Testis (tissue), 3 donors: Measurements from ENCODE around the gene PDE10A. TPM values are rescaled to one million over a fixed set of nuclear protein-coding genes. Genes with fewer than 3 reads are reported as not detected.

Source experiments
- DNase-seq: peaks from one replicate; pipeline ENCODE4 v3.0.0-alpha.2; 2019
- H3K27ac ChIP-seq, 2 donors: fragments of 200-600 bp; sonication (generic); one replicate each; pipeline ENCODE4 v1.5.1; 2019
- H3K27me3 ChIP-seq: fragments of 200-600 bp; sonication (generic); one replicate; pipeline ENCODE4 v1.5.1; 2019
- H3K36me3 ChIP-seq: fragments of 200-600 bp; sonication (generic); one replicate; pipeline ENCODE4 v1.5.1; 2017; ENCODE audit warnings: low read depth; ENCODE audit errors: missing control alignments
- H3K4me1 ChIP-seq: fragments of 200-600 bp; sonication (generic); one replicate; pipeline ENCODE4 v1.5.1; 2019
- H3K4me3 ChIP-seq, 2 donors: fragments of 200-600 bp; sonication (generic); one replicate each; pipeline ENCODE4 v1.5.1; 2017 to 2019
- H3K9me3 ChIP-seq: fragments of 200-600 bp; sonication (generic); one replicate; pipeline ENCODE4 v1.5.1; 2017
- POLR2A ChIP-seq: fragments of 450-650 bp; IDR thresholded peaks from one replicate; pipeline ENCODE4 v1.6.1; 2017; ENCODE audit warnings: antibody characterized with exemption, mild to moderate bottlenecking, moderate library complexity
- WGBS, 2 donors: methylation state at CpG; one replicate each; pipeline ENCODE4 v1.1.5; 2018; 5-methylcytosine and 5-hydroxymethylcytosine counted together
- intact Hi-C: fragments of 100-400 bp; cut with DNase I; formaldehyde crosslinking; loops from one replicate; pipeline ENCODE4 v1.15.1; 2023; ENCODE audit warnings: low total_unique reads
- polyA plus RNA-seq: library from polyadenylated mRNA; stranded (reverse); fragments of 350-450 nt; fragmentation: Illumina TruSeq; extraction: RNeasy Lipid Tissue Mini Kit (QIAGEN cat#74804); gene quantifications from one replicate; pipeline ENCODE4 v1.2.3, GENCODE V29; 2014; ENCODE audit warnings: low read depth, low replicate concordance; ENCODE audit not compliant: insufficient read depth
- total RNA-seq, 2 donors: library from RNA; depleted of rRNA; stranded (reverse); fragments of >200 nt; gene quantifications; one replicate each; pipeline ENCODE4 v1.2.3, GENCODE V29; 2016
- TF ChIP-seq, protein P1 (sequence below), 3 experiments: fragments of 450-650 bp in 2 of 3; fragments of 200-600 bp in 1 of 3; sonication (generic) in 1 of 3; IDR thresholded peaks; one replicate each; pipeline ENCODE4 v1.5.1; 2016 to 2019; ENCODE audit warnings: antibody characterized with exemption in 3 of 3, mild to moderate bottlenecking in 2 of 3, moderate library complexity in 1 of 3

PDE10A gene
- total and polyA plus RNA-seq, 3 donors from 2014 or later: 15.5 to 22.0 (median 18.0) TPM

DNA sequence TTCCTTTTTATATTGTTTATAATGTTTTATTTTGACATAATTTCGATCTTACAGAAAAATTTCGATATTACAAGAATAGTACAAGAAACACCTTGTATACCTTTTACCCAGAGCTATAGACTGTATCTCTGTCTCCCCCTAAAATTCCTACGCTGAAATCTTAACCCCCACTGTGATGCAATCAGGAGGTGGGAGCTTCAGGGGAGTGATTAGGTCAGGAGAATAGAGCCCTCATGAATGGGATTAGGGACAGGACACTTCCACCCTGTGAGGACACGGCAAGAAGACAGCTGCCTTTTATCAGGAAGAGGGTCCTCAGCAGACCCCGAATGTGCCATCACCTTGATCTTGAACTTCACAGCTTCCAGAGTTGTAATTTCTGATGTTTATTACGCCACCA lies 204.9 kb downstream of the PDE10A start:
- Histone ChIP-seq H3K9me3 (no peaks in the 10 kb centered on the region), H3K4me1 (no peaks in the 10 kb centered on the region), H3K27ac (no peak overlapping the region), H3K4me3 (no peak overlapping the region), H3K27me3 (no peaks in the 10 kb centered on the region), H3K36me3 (no peaks in the 10 kb centered on the region)
- no peak for TF ChIP-seq POLR2A
- TF ChIP-seq, protein P1, sequence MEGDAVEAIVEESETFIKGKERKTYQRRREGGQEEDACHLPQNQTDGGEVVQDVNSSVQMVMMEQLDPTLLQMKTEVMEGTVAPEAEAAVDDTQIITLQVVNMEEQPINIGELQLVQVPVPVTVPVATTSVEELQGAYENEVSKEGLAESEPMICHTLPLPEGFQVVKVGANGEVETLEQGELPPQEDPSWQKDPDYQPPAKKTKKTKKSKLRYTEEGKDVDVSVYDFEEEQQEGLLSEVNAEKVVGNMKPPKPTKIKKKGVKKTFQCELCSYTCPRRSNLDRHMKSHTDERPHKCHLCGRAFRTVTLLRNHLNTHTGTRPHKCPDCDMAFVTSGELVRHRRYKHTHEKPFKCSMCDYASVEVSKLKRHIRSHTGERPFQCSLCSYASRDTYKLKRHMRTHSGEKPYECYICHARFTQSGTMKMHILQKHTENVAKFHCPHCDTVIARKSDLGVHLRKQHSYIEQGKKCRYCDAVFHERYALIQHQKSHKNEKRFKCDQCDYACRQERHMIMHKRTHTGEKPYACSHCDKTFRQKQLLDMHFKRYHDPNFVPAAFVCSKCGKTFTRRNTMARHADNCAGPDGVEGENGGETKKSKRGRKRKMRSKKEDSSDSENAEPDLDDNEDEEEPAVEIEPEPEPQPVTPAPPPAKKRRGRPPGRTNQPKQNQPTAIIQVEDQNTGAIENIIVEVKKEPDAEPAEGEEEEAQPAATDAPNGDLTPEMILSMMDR (IDR thresholded peaks at IDR 0.05): no peak
- DNase-seq: no peak
- intact Hi-C loops: no loop called here
- 83 to 86% methylated on average over 6 of the region's 6 CpGs for WGBS, 2 donors

DNA sequence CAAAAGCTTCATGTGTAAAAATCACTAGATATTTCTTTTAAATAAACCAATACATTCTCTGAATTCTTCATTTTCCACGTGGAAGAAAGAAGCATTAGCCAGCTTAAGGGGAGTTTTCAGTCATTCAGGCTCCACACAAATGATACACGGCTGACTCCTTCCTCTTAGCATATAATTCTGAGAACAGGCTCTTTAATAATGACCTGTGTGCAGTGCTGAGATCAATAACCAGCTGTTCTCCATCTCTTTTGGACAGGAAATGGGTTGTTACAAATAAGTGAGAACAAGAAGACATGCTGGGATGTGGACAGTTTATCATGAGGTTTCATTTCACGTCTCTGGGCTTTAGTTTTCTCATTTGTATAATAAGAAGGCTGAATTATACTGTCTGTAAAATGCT lies 206.8 kb downstream of the PDE10A start:
- no peak for DNase-seq
- no peak for TF ChIP-seq POLR2A
- TF ChIP-seq, protein P1 (IDR thresholded peaks at IDR 0.05): no peak
- H3K4me3 ChIP-seq: no peak overlapping the region
- no peaks in the 10 kb centered on the region for H3K27me3 ChIP-seq
- no peaks in the 10 kb centered on the region for H3K9me3 ChIP-seq
- no peak overlapping the region for H3K27ac ChIP-seq
- H3K36me3 ChIP-seq: no peaks in the 10 kb centered on the region
- no peaks in the 10 kb centered on the region for H3K4me1 ChIP-seq
- intact Hi-C loops: no loop called here
- 24 to 40% methylated on average over 3 of the region's 3 CpGs for WGBS, 2 donors

DNA sequence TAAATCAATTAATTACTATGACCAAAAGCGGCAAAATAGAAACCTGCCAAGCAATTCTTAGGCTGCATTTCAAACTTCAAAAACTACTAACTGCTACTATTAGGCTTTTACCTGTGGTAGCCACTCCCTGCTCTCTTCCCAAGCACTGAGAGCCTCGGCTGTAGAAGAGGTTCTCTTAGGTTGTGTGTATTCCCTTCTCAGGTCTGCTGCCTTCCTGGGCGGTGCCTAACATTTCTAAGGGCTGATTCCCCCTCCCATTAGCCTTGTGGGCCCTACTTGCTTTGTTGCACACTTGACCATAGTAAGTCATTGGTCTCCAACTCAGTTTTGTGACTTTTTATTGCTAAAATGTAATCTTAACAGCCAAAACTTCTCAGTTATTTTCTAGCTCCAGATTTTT lies 207.6 kb downstream of the PDE10A start:
- intact Hi-C loops: no loop called here
- H3K27ac ChIP-seq: no peak overlapping the region
- no peaks in the 10 kb centered on the region for H3K4me1 ChIP-seq
- TF ChIP-seq, protein P1 (IDR thresholded peaks at IDR 0.05): no peak
- TF ChIP-seq POLR2A: no peak
- no peaks in the 10 kb centered on the region for H3K27me3 ChIP-seq
- WGBS, 2 donors: 83 to 87% methylated on average over 3 of the region's 3 CpGs
- no peak overlapping the region for H3K4me3 ChIP-seq
- no peaks in the 10 kb centered on the region for H3K9me3 ChIP-seq
- no peak for DNase-seq
- H3K36me3 ChIP-seq: no peaks in the 10 kb centered on the region

DNA sequence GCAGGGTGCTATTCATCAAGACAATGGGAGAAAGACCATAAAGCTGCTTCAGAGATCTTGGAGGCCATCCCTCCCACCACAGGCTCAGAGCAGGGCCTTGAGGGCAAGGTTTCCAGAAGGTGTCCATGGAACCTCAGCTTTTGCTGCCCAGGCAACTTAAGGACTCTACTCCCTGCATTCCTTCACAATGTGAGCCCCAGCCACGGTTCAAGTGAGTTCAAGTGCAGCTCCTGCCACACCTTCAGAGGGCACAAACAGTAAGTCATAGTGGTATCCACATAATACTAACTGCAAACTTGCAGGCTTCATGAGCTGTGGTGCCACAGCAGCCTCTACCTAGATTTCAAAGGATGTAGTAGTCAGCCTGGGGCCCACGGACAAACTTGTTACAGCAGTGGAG lies 209.6 kb downstream of the PDE10A start:
- DNase-seq: no peak
- intact Hi-C loops: no loop called here
- Histone ChIP-seq H3K27ac (no peak overlapping the region), H3K36me3 (no peaks in the 10 kb centered on the region), H3K4me3 (no peak overlapping the region), H3K4me1 (no peaks in the 10 kb centered on the region), H3K27me3 (no peaks in the 10 kb centered on the region), H3K9me3 (no peaks in the 10 kb centered on the region)
- TF ChIP-seq, protein P1 (IDR thresholded peaks at IDR 0.05): no peak
- 88 to 94% methylated on average over 2 of the region's 2 CpGs for WGBS, 2 donors

DNA sequence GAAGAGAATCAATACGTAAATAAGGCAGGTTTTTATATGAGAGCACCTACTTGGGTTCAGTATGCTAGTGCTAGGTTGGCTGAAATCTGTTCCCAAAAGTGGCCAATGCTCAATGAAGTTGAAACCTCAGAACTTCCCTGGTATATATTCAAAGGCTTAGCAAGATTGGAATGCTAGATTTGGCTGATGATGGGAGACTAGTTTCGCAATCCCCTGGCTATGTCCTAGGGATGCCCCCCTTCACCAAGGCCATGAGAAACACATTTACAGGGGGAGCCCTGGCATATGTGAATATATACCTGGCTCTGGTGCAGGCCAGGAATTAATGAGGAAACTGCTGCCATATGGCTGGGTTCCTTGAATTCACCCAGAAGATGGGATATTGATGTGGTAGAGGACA lies 211.2 kb downstream of the PDE10A start:
- Histone ChIP-seq H3K9me3 (no peaks in the 10 kb centered on the region), H3K27me3 (no peaks in the 10 kb centered on the region), H3K27ac (no peak overlapping the region), H3K4me3 (no peak overlapping the region), H3K4me1 (no peaks in the 10 kb centered on the region), H3K36me3 (no peaks in the 10 kb centered on the region)
- WGBS, 2 donors: 91 to 93% methylated on average over 2 of the region's 2 CpGs
- no peak for DNase-seq
- intact Hi-C loops: no loop called here
- no peak for TF ChIP-seq POLR2A
- TF ChIP-seq, protein P1 (IDR thresholded peaks at IDR 0.05): no peak
